GM18858 (cell line): ENCODE data around the gene PARP1.
"Not testable (repeated sequence)": the region's sequence is repeated elsewhere in the genome, so short reads cannot be mapped to it uniquely, and the experiment has no call there.

Experiments
- ATAC-seq: cut with Tn5 transposase; IDR thresholded peaks from one replicate; pipeline ENCODE4 v1.9.1; 2021; ENCODE audit not compliant: unreplicated experiment

The PARP1 gene

GRCh38 chr1:226355669-226356551 is 52.0 kb downstream of the PARP1 start:
- ATAC-seq, result no peak

GRCh38 chr1:226355016-226355415 is 52.9 kb downstream of the PARP1 start:
- ATAC-seq, result no peak

- no peak for ATAC-seq
Measured at GRCh38 chr1:226353698-226354525, 54.0 kb downstream of the PARP1 start.

- ATAC-seq, result no peak
Measured at GRCh38 chr1:226351709-226352108, 56.2 kb downstream of the PARP1 start.

- no peak for ATAC-seq
Measured at GRCh38 chr1:226350519-226350865, 57.4 kb downstream of the PARP1 start.

GRCh38 chr1:226349801-226350518 is 57.9 kb downstream of the PARP1 start:
- ATAC-seq, result peak; percentile 53

- ATAC-seq, result no peak
Measured at GRCh38 chr1:226349081-226349480, 58.8 kb downstream of the PARP1 start.

- no peak for ATAC-seq
Measured at GRCh38 chr1:226344441-226345259, 63.2 kb downstream of the PARP1 start.

GRCh38 chr1:226342656-226343055 is 65.2 kb downstream of the PARP1 start:
- no peak for ATAC-seq

GRCh38 chr1:226340111-226340510 is 67.8 kb downstream of the PARP1 start:
- ATAC-seq, result not testable (repeated sequence)

GRCh38 chr1:226337276-226337875 is 70.5 kb downstream of the PARP1 start:
- ATAC-seq, result no peak

GRCh38 chr1:226335661-226336060 is 72.2 kb downstream of the PARP1 start:
- ATAC-seq, result no peak

GRCh38 chr1:226332947-226333346 is 74.9 kb downstream of the PARP1 start:
- ATAC-seq, result no peak

GRCh38 chr1:226329237-226329636 is 78.7 kb downstream of the PARP1 start:
- no peak for ATAC-seq

- ATAC-seq, result no peak
Measured at GRCh38 chr1:226327761-226328162, 80.1 kb downstream of the PARP1 start.

- no peak for ATAC-seq
Measured at GRCh38 chr1:226325178-226325577, 82.7 kb downstream of the PARP1 start.

- no peak for ATAC-seq
Measured at GRCh38 chr1:226324479-226324878, 83.4 kb downstream of the PARP1 start.

GRCh38 chr1:226322986-226323385 is 84.9 kb downstream of the PARP1 start:
- ATAC-seq, result no peak

- ATAC-seq, result no peak
Measured at GRCh38 chr1:226320930-226321329, 87.0 kb downstream of the PARP1 start.

GRCh38 chr1:226318471-226318870 is 89.4 kb downstream of the PARP1 start:
- no peak for ATAC-seq
